HepG2 (cell line): ENCODE data around the gene PPP1R7. TPM values are rescaled to one million over a fixed set of nuclear protein-coding genes. Genes with fewer than 3 reads are reported as not detected.
A peak's percentile ranks its signal among the peaks of the same experiment; 100 is the strongest.

Source experiments
- MAF1 ChIP-seq: sonication (generic); formaldehyde crosslinking; IDR thresholded peaks from 2 replicates; pipeline ENCODE4 v1.5.0; 2020; ENCODE audit warnings: missing genetic modification reagents, borderline replicate concordance
- MTERF4 ChIP-seq: sonication (generic); formaldehyde crosslinking; IDR thresholded peaks from 2 replicates; pipeline ENCODE4 v1.8.0; 2023; ENCODE audit warnings: mild to moderate bottlenecking, missing genetic modification reagents
- MYC ChIP-seq: sonication (generic); formaldehyde crosslinking; IDR thresholded peaks from 2 replicates; pipeline ENCODE4 v1.9.0; 2021; ENCODE audit warnings: missing genetic modification reagents, borderline replicate concordance
- RCOR2 ChIP-seq: IDR thresholded peaks from 2 replicates; pipeline ENCODE4 v1.6.1; 2016; ENCODE audit warnings: missing biosample characterization, missing genetic modification reagents
- SP1 ChIP-seq, 2 experiments: fragments of 450-650 bp in 1 of 2; sonication (generic) in 1 of 2; formaldehyde crosslinking in 1 of 2; IDR thresholded peaks; 2 replicates each; pipeline versions ENCODE4 v1.4.0 to v1.6.1; 2016 to 2020; ENCODE audit warnings: missing genetic modification reagents in 1 of 2
- TCF12 ChIP-seq, 2 experiments: fragments of 450-650 bp in 1 of 2; sonication (generic) in 1 of 2; formaldehyde crosslinking in 1 of 2; IDR thresholded peaks; 2 replicates each; pipeline versions ENCODE4 v1.6.1 to v1.8.0; 2017 to 2022; ENCODE audit warnings: antibody characterized with exemption in 1 of 2, mild to moderate bottlenecking in 1 of 2, missing genetic modification reagents in 1 of 2, moderate library complexity in 1 of 2
- ZBTB7B ChIP-seq: sonication (generic); formaldehyde crosslinking; IDR thresholded peaks from 2 replicates; pipeline ENCODE4 v1.4.0; 2020; ENCODE audit warnings: missing genetic modification reagents
- ZFP36L1 ChIP-seq: sonication (generic); formaldehyde crosslinking; IDR thresholded peaks from 2 replicates; pipeline ENCODE4 v1.8.0; 2022; ENCODE audit warnings: mild to moderate bottlenecking, missing genetic modification reagents, moderate library complexity
- ZNF335 ChIP-seq: sonication (generic); formaldehyde crosslinking; IDR thresholded peaks from 2 replicates; pipeline ENCODE4 v1.4.0; 2020; ENCODE audit warnings: missing genetic modification reagents
- ZNF570 ChIP-seq: sonication (generic); formaldehyde crosslinking; IDR thresholded peaks from 2 replicates; pipeline ENCODE4 v1.4.0; 2020; ENCODE audit warnings: mild to moderate bottlenecking, missing genetic modification reagents, borderline replicate concordance
- ZSCAN9 ChIP-seq: IDR thresholded peaks from 2 replicates; pipeline ENCODE4 v1.6.1; 2016; ENCODE audit warnings: borderline replicate concordance
- polyA plus RNA-seq, 8 experiments: library from polyadenylated mRNA; depleted of rRNA in 3 of 8; stranded (reverse) in 7 of 8; unstranded in 1 of 8; fragments of >200 nt; fragmentation: Illumina TruSeq in 4 of 8; extraction: Trizol in 4 of 8; gene quantifications; 2 replicates each; pipeline versions ENCODE4 v1.2.1 to v1.2.3, GENCODE V29; 2011 to 2016; ENCODE audit warnings: low read depth in 4 of 8, missing spikeins in 1 of 8, mixed read lengths in 1 of 8; ENCODE audit not compliant: insufficient read depth in 1 of 8
- total RNA-seq, 5 experiments: library from RNA; depleted of rRNA; stranded (reverse); fragments of >200 nt; fragmentation: Illumina TruSeq; extraction: Trizol; gene quantifications; 2 replicates each; pipeline ENCODE4 v1.2.3, GENCODE V29; 2016; ENCODE audit warnings: low read depth in 1 of 5
- TF ChIP-seq, protein P1 (sequence below): sonication (generic); formaldehyde crosslinking; IDR thresholded peaks from 2 replicates; pipeline ENCODE4 v1.4.0; 2020; ENCODE audit warnings: missing genetic modification reagents

PPP1R7 gene
- total and polyA plus RNA-seq, 2 of the 13 experiments (the other 11 are each of a cell fraction or from before 2014, with no cell fraction given), result 33.3 to 67.9 TPM

DNA sequence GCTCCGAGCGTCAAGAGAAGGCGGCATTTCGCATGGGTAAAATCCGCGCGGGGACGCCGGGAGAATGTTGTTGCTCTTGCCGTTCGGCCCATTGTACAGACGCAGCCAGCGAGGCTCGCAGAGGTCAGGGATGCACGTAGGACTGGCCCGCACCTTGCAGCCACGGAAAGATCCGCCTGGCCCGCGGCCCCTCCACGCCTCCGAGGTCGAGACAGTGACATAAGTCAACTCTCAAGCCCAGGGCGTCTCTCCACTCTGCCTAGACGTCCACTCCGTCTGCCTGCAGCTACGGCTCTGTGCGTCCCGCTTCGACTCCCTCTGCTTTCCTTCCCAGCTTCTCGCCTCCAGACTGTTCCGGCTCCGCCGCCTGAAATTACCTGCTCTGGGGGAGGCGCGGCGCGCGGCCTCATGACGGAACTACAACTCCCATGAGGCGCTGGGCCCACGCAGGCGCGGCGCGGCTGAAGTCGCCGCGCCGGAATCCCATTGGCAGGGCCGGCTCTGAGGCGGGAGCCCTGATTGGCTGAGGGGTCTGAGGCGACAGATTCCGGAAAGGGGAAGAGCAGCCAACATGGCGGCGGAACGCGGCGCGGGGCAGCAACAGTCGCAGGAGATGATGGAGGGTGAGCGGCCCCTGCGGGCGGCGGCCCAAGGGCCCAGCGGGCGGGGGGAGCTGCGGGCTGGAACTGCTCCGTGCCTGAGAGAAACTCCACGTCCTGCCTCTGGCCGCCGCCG, at the start of gene PPP1R7 (continued):
- TF ChIP-seq ZSCAN9 (CRISPR knock-in tag) (peak; percentile 82; the same call in 1 of the 2 replicates), ZFP36L1 (CRISPR knock-in tag) (0 out of 2 replicates have a peak, but pooled peaks have one; percentile 39), SP1 (IDR thresholded peaks at IDR 0.05) (no peak), SP1 (CRISPR knock-in tag; IDR thresholded peaks at IDR 0.05) (no peak; the same call in none of the 2 replicates), ZBTB7B (CRISPR knock-in tag) (peak; percentile 46; the same call in 1 of the 2 replicates), ZNF335 (CRISPR knock-in tag) (peak; percentile 39; the same call in 1 of the 2 replicates), ZNF570 (CRISPR knock-in tag) (no peak; the same call in 1 of the 2 replicates), MYC (peak; percentile 74; the same call in 1 of the 2 replicates), RCOR2 (peak; percentile 82), TCF12 (IDR thresholded peaks at IDR 0.05) (no peak), TCF12 (CRISPR knock-in tag; IDR thresholded peaks at IDR 0.05) (no peak; the same call in 1 of the 2 replicates), MAF1 (CRISPR knock-in tag) (peak; percentile 55; the same call in 1 of the 2 replicates), MTERF4 (CRISPR knock-in tag) (no peak)
- TF ChIP-seq, protein P1, sequence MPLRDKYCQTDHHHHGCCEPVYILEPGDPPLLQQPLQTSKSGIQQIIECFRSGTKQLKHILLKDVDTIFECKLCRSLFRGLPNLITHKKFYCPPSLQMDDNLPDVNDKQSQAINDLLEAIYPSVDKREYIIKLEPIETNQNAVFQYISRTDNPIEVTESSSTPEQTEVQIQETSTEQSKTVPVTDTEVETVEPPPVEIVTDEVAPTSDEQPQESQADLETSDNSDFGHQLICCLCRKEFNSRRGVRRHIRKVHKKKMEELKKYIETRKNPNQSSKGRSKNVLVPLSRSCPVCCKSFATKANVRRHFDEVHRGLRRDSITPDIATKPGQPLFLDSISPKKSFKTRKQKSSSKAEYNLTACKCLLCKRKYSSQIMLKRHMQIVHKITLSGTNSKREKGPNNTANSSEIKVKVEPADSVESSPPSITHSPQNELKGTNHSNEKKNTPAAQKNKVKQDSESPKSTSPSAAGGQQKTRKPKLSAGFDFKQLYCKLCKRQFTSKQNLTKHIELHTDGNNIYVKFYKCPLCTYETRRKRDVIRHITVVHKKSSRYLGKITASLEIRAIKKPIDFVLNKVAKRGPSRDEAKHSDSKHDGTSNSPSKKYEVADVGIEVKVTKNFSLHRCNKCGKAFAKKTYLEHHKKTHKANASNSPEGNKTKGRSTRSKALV (CRISPR knock-in tag), result no peak; the same call in 1 of the 2 replicates
- TF ChIP-seq, all 625 proteins: peak for 255
